Heart right ventricle (tissue), 16 donors: ENCODE results near the gene SCMH1. TPM values are rescaled to one million over a fixed set of nuclear protein-coding genes. Genes with fewer than 3 reads are reported as not detected.
"Not testable (repeated sequence)": the region's sequence is repeated elsewhere in the genome, so short reads cannot be mapped to it uniquely, and the experiment has no call there.

Experiments
- ATAC-seq, 8 donors: fragments of 200-7000 bp; cut with Tn5 transposase; one replicate each; pipeline ENCODE4 v1.9.1; 2020; ENCODE audit warnings: mild to moderate bottlenecking in 8 of 8, moderate library complexity in 8 of 8, moderate number of reproducible peaks in 1 of 8
- DNase-seq, 2 donors: peaks; one replicate each; pipeline ENCODE4 v3.0.0-alpha.2; 2020
- H3K27ac ChIP-seq, 10 donors: fragments of 200-600 bp; sonication (generic) in 2 of 10; one replicate each; pipeline versions ENCODE4 v1.5.0 to v1.8.0; 2020 to 2022; ENCODE audit warnings: mild to moderate bottlenecking in 3 of 10
- H3K27me3 ChIP-seq, 7 donors: fragments of 200-600 bp; one replicate each; pipeline ENCODE4 v1.8.0; 2021 to 2022; ENCODE audit warnings: mild to moderate bottlenecking in 2 of 7
- H3K36me3 ChIP-seq, 9 donors: fragments of 200-600 bp; sonication (generic) in 1 of 9; one replicate each; pipeline versions ENCODE4 v1.5.0 to v1.8.0; 2020 to 2022; ENCODE audit warnings: mild to moderate bottlenecking in 2 of 9
- H3K4me1 ChIP-seq, 9 donors: fragments of 200-600 bp; sonication (generic) in 1 of 9; one replicate each; pipeline versions ENCODE4 v1.5.0 to v1.8.0; 2020 to 2022; ENCODE audit warnings: mild to moderate bottlenecking in 4 of 9
- H3K4me3 ChIP-seq, 10 donors: fragments of 200-600 bp; sonication (generic) in 2 of 10; one replicate each; pipeline versions ENCODE4 v1.5.0 to v1.8.0; 2020 to 2022; ENCODE audit warnings: mild to moderate bottlenecking in 7 of 10, moderate library complexity in 2 of 10
- H3K9me3 ChIP-seq, 11 donors: fragments of 200-600 bp in 10 of 11; sonication (generic) in 2 of 11; one replicate each; pipeline versions ENCODE4 v1.5.0 to v1.8.0; 2013 to 2022; ENCODE audit warnings: mild to moderate bottlenecking in 2 of 11, control low read depth in 1 of 11, moderate library complexity in 1 of 11
- CTCF ChIP-seq, 9 donors: fragments of 200-600 bp; sonication (generic) in 2 of 9; IDR thresholded peaks; one replicate each; pipeline versions ENCODE4 v1.5.0 to v1.8.0; 2021 to 2022; ENCODE audit warnings: antibody characterized with exemption in 9 of 9, mild to moderate bottlenecking in 5 of 9, moderate library complexity in 1 of 9
- WGBS, 2 donors: extraction: QIAGEN DNeasy Blood & Tissue Kit; methylation state at CpG; one replicate each; pipeline ENCODE4 v1.1.7; 2013; ENCODE audit warnings: inconsistent platforms in 1 of 2; 5-methylcytosine and 5-hydroxymethylcytosine counted together
- intact Hi-C, 10 donors: fragments of 100-400 bp; cut with DNase I; formaldehyde crosslinking; loops; one replicate each; pipeline versions ENCODE4 v1.11.1 to v1.14.2; 2022
- polyA plus RNA-seq, 2 donors: library from polyadenylated mRNA; stranded (reverse); fragments of 200-250 nt; gene quantifications; one replicate each; pipeline ENCODE4 v1.2.3, GENCODE V29; 2013
- total RNA-seq, 10 donors: library from RNA; stranded (reverse); fragmentation: NEBNext Ultra II Directional in 3 of 10; extraction: Animal tissue kit (Norgen Biotek cat#: 25700) in 3 of 10; gene quantifications; one replicate each; pipeline versions ENCODE4 v1.2.1 to v1.2.4, GENCODE V29; 2021 to 2023
- donor health status: Arrhythmogenic right ventricular cardiomyopathy.
- donor health status: ischemic (EF 13 %, LVEDD 7.1; RV severe dilation, severe dysfunction).
- donor health status: healthy with polysubstance abuse.
- donor health status: DM: no; HTN: yes; CAD: no.
- donor health status: DM: no; HTN: no; CAD: no.
- donor health status: ischemic (EF 25% LVEDD 6.9; RV normal size, moderate dysfunction).
- donor health status: ischemic (EF 25% LVEDD 5.7; RV mildly dilated, moderate dysfunction).
- donor health status: healthy.
- donor health status: DM: yes; HTN: yes; CAD: no.
- donor health status: Ischemic cardiomyopathy.
- donor health status: ischemic (EF 35%, LVEDD 5.7; RV mildly dilated, moderate dysfunction).
- donor health status: nonischemic (EF 11% LVEDD 7.7; RV severe dilation, severe dysfunction).
- donor health status: DM: yes; HTN: yes; CAD: no.
- donor health status: PGD.
- donor health status: ischemic (EF 29% LVEDD 5.4; RV normal size, mild dysfunction).
- donor health status: nonischemic (EF 23%, LVEDD 6.1; RV moderate dilation, normal function).

The SCMH1 gene
- total and polyA plus RNA-seq, 12 donors, result 29.6 to 53.5 (median 43.8) TPM

- DNase-seq, result no peak
- no peak for ATAC-seq
- 78 to 93% methylated on average over 3 of the region's 3 CpGs for WGBS, 2 donors
- Histone ChIP-seq H3K4me3 (no peak overlapping the region), H3K9me3 (peaks cover 0 to 7% (median 0%) of the 10 kb centered on the region in 11 donors), H3K27me3 (peaks cover 0 to 5% (median 0%) of the 10 kb centered on the region in 7 donors), H3K36me3 (no peaks in the 10 kb centered on the region), H3K4me1 (no peaks in the 10 kb centered on the region), H3K27ac (no peak overlapping the region)
- intact Hi-C loops, result loop anchor here in 1 of 10 donors (10.0 kb wide), 1 partner anchor 243 kb away; no protein-coding TSS in a partner anchor
- TF ChIP-seq CTCF (IDR thresholded peaks at IDR 0.05), result no peak
These were observed 20.0 kb upstream of the SCMH1 start for GRCh38 chr1:41261926-41262618.

- ATAC-seq (no peak), DNase-seq (no peak)
- H3K27me3 ChIP-seq, result peaks cover 0 to 5% (median 0%) of the 10 kb centered on the region in 7 donors
- intact Hi-C loops, result loop anchor here in 1 of 10 donors (10.0 kb wide), 1 partner anchor 244 kb away; no protein-coding TSS in a partner anchor
- no peaks in the 10 kb centered on the region for H3K36me3 ChIP-seq
- 88 to 95% methylated on average over 2 of the region's 2 CpGs for WGBS, 2 donors
- no peak for TF ChIP-seq CTCF (IDR thresholded peaks at IDR 0.05)
- H3K4me1 ChIP-seq, result no peaks in the 10 kb centered on the region
- H3K9me3 ChIP-seq, result peaks cover 0 to 7% (median 0%) of the 10 kb centered on the region in 11 donors
- no peak overlapping the region for H3K27ac ChIP-seq
- no peak overlapping the region for H3K4me3 ChIP-seq
These were observed 18.7 kb upstream of the SCMH1 start for GRCh38 chr1:41260768-41261167.

GRCh38 chr1:41259221-41259620 is 17.1 kb upstream of the SCMH1 start:
- no peak for TF ChIP-seq CTCF (IDR thresholded peaks at IDR 0.05)
- ATAC-seq (no peak), DNase-seq (no peak)
- Histone ChIP-seq H3K27me3 (peaks cover 0 to 5% (median 0%) of the 10 kb centered on the region in 7 donors), H3K36me3 (no peaks in the 10 kb centered on the region), H3K27ac (no peak overlapping the region), H3K4me3 (no peak overlapping the region), H3K9me3 (peaks cover 0 to 7% (median 0%) of the 10 kb centered on the region in 11 donors), H3K4me1 (no peaks in the 10 kb centered on the region)
- 83 to 91% methylated on average over 3 of the region's 3 CpGs for WGBS, 2 donors
- intact Hi-C loops, result no loop called here

GRCh38 chr1:41255978-41256377 is 13.9 kb upstream of the SCMH1 start:
- Histone ChIP-seq H3K4me3 (no peak overlapping the region), H3K27me3 (peaks cover 0 to 5% (median 0%) of the 10 kb centered on the region in 7 donors), H3K36me3 (no peaks in the 10 kb centered on the region), H3K9me3 (peaks cover 0 to 11% (median 0%) of the 10 kb centered on the region in 11 donors), H3K4me1 (no peaks in the 10 kb centered on the region), H3K27ac (no peak overlapping the region)
- no peak for TF ChIP-seq CTCF (IDR thresholded peaks at IDR 0.05)
- ATAC-seq, result no peak
- 86% methylated on average over 1 of the region's 1 CpG for WGBS, 2 donors
- intact Hi-C loops, result no loop called here
- DNase-seq, result no peak

- ATAC-seq, DNase-seq, H3K4me1 ChIP-seq, H3K4me3 ChIP-seq, H3K27me3 ChIP-seq, intact Hi-C loops, H3K36me3 ChIP-seq, H3K27ac ChIP-seq: not testable (repeated sequence)
- peaks cover 0 to 11% (median 0%) of the 10 kb centered on the region in 11 donors for H3K9me3 ChIP-seq
- WGBS, 2 donors, result 95 to 96% methylated on average over 1 of the region's 1 CpG
These were observed 9.0 kb upstream of the SCMH1 start for GRCh38 chr1:41251120-41251519.
